ENCODE measurements around the gene FYN.

FYN gene

GRCh38 chr6:111766201-111766857 lies 106.9 kb downstream of the FYN start:
- no peak for DNase-seq

DNA sequence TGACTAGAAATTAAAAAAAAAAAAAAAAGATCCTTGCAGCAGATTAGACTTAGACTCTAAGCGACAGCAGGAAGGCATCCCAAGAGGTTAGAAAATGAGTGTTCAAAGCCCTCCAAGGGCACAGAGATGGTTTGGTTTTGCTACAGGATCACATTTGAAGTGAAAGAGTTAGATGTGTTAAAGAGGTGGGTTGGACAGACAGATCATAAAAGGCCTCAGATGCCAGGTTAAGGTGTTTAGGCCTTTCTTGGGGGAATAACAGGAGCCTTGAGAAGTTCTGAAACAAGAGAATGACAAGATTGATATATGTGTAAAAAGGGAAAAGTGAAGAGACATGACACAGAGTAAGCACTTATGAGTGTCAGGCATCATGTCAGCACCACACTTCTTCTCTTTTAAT lies 107.5 kb downstream of the FYN start:
- no peak for DNase-seq

- peak; percentile 53 for DNase-seq
These were observed 108.7 kb downstream of the FYN start for GRCh38 chr6:111764238-111765175.

GRCh38 chr6:111763381-111763780 lies 109.9 kb downstream of the FYN start:
- DNase-seq, result no peak

DNA sequence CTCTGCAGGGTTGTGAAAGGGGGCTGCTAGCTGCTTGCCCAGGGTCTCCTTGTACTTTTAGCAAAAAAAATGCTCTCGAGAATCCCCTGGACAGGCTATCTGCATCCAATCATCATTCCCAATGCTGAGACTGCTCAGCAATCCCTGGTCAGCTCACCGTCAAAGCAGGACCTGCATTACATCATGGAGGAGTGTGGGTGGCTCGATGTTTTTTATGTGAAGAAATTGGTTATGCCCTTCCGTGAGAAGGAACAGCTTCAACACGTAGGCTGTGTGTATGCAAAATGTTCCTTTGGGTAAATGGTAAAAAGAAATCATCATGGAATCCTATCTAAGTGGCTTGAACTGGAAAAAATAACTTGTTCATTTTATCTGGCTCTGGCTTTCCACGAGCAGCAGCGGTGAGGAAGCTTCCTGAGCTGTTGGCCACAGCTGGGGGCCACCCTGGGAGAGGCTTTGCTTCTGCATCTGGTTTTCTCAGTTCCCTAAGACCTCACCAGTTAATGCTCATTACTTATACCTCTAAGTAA lies 111.4 kb downstream of the FYN start:
- DNase-seq, result peak; percentile 45

- DNase-seq, result no peak
These were observed 112.0 kb downstream of the FYN start for GRCh38 chr6:111761212-111761611.

GRCh38 chr6:111759836-111760785 lies 113.1 kb downstream of the FYN start:
- DNase-seq, result peak; percentile 29

- DNase-seq, result peak; percentile 38
These were observed 113.9 kb downstream of the FYN start for GRCh38 chr6:111759331-111759835.

- peak; percentile 41 for DNase-seq
These were observed 114.5 kb downstream of the FYN start for GRCh38 chr6:111758608-111759329.

DNA sequence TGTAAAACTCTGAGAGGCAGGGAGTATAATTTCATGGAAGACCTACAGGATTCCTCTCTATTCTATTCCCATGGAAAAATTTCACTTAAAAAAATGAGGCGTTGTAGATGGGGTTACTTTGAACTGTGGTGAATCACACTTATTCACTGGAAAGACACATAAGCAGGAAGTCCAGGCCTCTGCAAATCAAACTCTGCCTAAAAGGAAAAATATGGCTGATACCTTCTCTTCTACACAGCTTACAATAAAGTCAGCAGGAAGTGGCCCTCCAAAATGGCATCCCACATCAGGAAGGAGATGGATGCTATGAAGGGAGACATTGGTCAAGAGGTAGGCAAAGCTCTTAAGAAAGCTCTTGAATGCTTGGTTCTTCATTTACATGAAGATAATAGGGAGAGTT lies 115.9 kb downstream of the FYN start:
- no peak for DNase-seq

GRCh38 chr6:111754423-111754822 lies 118.8 kb downstream of the FYN start:
- no peak for DNase-seq

DNA sequence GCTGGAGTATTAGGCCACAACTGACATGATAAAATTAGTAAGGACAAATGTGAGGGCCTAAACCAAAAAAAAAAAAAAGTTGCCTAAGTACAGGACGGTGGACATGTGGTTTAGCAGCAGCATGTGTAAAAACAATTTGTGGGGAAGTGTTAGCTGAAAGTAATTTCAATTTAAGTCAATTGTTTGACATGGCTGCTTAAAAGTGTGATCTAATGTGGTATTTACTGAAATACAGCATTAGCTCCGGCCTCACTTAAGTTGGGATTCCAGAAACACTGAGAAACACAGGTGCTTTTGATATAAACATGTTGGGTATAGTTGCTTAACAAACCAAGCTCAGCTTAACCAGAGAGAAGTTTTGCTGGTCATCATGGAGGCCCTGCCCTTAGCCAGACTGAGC lies 119.7 kb downstream of the FYN start:
- DNase-seq, result no peak

DNA sequence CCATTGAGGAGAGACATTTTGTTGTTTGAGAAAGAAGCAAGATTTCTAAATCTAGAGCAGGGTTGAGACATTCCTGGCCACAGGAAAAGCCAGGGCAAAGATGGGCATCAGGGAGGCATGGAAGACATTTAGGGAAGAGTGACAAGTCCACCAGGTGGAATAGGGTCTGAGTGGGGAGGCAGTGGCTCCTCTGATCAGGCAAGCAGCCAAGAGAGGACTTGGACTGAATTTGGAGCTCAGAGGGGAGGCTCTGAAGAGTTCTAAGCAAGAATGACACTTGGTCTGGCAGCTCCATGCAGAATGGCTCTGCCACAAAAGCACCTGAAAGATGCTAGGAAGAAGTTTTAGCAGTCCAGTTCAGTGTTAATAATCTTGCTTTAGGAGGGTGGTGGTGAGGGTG lies 120.8 kb downstream of the FYN start:
- no peak for DNase-seq

DNA sequence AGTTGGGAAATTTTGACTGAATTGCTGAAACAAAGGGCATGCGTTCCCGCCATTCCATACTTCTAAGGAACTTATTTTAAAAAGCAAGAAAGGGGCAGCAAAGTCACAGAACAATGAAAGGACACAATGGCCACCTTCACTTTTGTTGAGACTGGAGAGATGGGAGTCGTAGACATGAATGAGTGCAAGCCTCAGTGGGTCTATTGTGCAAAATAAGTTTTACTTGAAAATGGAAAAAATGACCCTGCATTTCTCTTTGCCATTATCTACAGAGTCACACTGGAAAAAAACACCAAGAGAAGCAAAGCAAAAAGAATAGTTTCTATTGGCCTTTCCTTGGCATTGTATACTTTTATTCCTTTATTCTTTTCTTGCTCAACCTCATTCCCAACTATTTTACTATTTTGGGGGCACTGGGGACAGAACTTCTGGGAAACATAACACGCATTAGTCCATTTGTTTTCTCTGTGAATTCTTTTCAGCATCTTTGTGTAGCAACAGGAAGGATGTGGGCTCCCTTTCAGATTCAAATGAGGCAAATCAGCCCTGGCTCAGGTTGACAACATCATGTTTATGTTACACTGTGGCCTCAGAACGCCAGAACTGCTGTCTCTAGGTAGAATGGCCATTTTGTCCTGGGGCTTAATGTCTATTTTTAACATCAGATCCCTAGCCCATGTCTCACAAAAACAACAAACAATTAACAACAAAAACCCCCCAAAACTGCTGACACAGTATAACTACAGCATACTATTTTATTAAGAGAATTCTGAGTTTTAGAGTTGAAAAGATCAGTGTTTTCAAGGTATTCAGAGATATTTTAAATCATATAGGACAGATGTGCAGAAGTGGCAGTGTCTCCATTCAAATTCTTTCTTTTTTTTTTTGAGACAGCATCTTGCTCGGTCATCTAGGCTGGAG lies 122.2 kb downstream of the FYN start:
- DNase-seq, result peak; percentile 35

GRCh38 chr6:111750153-111750552 lies 123.1 kb downstream of the FYN start:
- no peak for DNase-seq

- DNase-seq, result no peak
These were observed 125.0 kb downstream of the FYN start for GRCh38 chr6:111748231-111748647.

DNA sequence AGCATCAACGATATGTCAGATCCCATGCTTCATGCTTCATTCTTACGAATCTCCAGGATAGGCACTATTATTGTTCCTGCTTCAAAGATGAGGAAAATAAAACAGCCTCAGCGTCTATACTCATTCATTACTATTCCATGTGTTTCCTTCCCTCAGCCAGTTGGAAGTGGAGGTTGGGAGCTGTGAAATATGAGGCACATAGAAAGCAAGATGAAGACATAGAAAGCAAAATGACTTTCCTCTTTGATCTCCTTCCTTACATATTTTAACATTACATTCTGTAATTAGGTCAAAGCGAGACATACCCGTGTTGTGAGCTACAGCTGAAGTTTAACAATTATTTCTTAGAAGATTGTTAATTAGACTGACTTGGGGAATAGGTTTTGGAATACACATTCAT lies 125.4 kb downstream of the FYN start:
- no peak for DNase-seq

GRCh38 chr6:111747396-111747795 lies 125.9 kb downstream of the FYN start:
- no peak for DNase-seq

DNA sequence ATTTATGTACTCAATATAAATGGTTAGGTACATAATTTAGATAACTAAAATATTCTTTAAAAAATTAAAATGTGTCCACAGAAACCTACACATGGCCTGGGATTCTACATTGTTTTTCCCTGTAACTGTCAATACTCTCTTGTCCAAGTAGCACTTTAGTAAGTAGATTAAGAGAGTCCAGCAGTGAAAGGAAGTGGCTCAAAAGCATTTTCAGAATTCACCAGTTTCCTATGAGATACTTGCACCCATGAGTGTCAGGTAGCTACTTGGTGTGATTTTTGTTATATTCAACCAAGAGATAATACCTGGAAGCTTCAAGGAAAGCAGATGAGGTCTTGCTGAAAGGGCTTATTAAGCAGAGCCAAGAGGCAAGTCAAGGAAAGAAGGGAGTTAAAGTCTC lies 126.3 kb downstream of the FYN start:
- no peak for DNase-seq

DNA sequence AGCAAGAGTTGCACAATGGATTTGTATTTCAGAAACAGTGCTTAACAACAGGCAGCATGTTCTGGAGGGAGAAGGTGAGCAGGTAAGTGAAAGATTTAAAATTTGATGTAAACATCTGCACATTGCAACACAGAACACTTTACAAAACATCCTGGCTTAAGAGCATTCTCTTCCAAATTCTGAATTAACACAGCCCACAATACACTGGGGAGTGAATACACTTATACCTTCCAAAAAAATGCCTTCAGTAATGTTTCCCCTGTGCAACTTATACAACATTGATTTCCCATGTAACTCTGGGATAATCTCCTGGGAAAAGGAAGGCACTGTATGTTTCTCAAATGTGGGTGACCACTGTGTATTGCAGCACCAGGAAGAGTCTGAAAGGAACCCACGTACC lies 127.6 kb downstream of the FYN start:
- DNase-seq, result no peak

DNA sequence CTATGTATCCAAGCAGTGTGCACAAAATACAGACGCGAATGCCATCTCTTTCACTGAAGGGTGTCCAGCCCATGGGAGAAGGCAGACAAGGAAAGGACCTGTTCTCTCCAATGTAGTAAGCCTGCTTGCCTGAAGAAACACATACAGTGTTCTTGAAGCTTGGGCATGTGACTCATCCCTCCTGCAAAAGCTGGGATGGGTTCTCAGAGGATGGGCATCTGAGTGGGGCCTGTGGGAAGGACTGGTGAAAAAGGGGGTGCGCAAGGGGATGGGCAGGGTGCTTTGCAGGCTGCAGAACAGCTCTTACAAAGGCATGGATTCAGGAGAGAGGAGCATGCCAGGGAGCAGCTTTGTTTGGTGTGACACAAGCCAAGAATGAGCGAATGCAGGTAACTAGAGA lies 128.1 kb downstream of the FYN start:
- no peak for DNase-seq
